Measurements from ENCODE around the gene MBOAT1. TPM values are rescaled to one million over a fixed set of nuclear protein-coding genes. Genes with fewer than 3 reads are reported as not detected.

Gene MBOAT1
- total RNA-seq, 3 donors from 2014 or later (not counting 1 experiment from before 2014, with no cell fraction given) = 3.6 to 7.5 (median 5.2) TPM

DNA sequence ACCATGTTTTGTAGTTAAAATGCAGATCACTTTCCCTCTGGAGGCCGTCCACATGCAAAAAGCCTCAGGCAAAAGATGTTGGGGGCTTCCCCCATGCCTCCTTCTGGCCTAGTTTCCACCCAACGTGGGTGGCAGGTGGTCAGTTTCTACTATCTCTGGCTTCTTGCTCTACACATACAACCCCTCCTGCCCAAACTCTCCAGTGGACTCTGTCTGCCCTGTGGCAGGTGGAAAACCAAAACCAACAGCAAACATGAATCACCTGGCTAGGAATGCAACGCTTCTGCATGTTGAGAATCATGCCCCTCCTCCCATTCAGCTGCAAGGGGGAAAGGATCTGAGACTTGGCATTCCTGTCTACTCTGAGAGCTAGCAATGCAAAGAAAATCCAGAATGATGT, 94.8 kb downstream of the MBOAT1 start:
- Mint-ChIP-seq H3K9me3 (no peaks in the 10 kb centered on the region), H3K27me3 (ENCODE audit: low read depth in 2 of 2) (no peaks in the 10 kb centered on the region), H3K4me1 (peaks cover 3 to 4% of the 10 kb centered on the region in 2 donors), H3K36me3 (no peaks in the 10 kb centered on the region), H3K27ac (no peak overlapping the region), H3K4me3 (no peak overlapping the region)
- ATAC-seq (no peak), DNase-seq (no peak)
- no peaks in the 10 kb centered on the region for H3K27me3 ChIP-seq (ENCODE audit: control insufficient read depth, insufficient read depth, low read length)
- H3K36me3 ChIP-seq (ENCODE audit: control insufficient read depth, insufficient read depth, low read length) = peaks cover 7% of the 10 kb centered on the region
- intact Hi-C loops (cut with micrococcal nuclease) = no loop called here
- 54% methylated on average over 3 of the region's 3 CpGs for WGBS (ENCODE audit: insufficient coverage)
- TF ChIP-seq, protein P1, sequence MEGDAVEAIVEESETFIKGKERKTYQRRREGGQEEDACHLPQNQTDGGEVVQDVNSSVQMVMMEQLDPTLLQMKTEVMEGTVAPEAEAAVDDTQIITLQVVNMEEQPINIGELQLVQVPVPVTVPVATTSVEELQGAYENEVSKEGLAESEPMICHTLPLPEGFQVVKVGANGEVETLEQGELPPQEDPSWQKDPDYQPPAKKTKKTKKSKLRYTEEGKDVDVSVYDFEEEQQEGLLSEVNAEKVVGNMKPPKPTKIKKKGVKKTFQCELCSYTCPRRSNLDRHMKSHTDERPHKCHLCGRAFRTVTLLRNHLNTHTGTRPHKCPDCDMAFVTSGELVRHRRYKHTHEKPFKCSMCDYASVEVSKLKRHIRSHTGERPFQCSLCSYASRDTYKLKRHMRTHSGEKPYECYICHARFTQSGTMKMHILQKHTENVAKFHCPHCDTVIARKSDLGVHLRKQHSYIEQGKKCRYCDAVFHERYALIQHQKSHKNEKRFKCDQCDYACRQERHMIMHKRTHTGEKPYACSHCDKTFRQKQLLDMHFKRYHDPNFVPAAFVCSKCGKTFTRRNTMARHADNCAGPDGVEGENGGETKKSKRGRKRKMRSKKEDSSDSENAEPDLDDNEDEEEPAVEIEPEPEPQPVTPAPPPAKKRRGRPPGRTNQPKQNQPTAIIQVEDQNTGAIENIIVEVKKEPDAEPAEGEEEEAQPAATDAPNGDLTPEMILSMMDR (IDR thresholded peaks at IDR 0.05) = no peak
- H3K27ac ChIP-seq (ENCODE audit: low read length) = no peak overlapping the region
- H3K4me1 ChIP-seq (ENCODE audit: control insufficient read depth, insufficient read depth, low read length) = no peaks in the 10 kb centered on the region
- no peaks in the 10 kb centered on the region for H3K9me3 ChIP-seq (ENCODE audit: control insufficient read depth, insufficient read depth, low read length)
- no peak overlapping the region for H3K4me3 ChIP-seq (ENCODE audit: low read length)

DNA sequence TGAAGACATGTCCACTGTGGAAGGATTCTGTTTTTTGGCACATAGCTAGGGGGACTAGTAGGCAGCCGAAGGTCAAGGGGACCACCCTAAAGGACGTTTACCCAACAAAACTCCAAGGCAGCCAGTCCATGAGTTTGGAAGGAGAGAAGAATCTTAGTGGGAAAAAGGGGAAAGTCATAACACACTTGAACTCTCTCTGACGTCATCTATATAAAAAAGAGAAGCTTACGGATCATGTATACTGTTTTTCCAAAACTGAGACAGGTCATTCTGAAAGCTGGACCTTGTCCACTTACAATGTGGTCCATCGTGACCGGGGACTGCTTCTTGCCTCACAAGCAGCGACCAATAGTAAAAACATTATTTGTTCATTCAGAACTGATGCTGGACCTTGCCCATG, 95.5 kb downstream of the MBOAT1 start:
- Mint-ChIP-seq H3K27me3 (ENCODE audit: low read depth in 2 of 2) (no peaks in the 10 kb centered on the region), H3K4me1 (peaks cover 10 to 11% of the 10 kb centered on the region in 2 donors), H3K27ac (no peak overlapping the region), H3K36me3 (no peaks in the 10 kb centered on the region), H3K4me3 (no peak overlapping the region), H3K9me3 (no peaks in the 10 kb centered on the region)
- Histone ChIP-seq H3K36me3 (ENCODE audit: control insufficient read depth, insufficient read depth, low read length) (peaks cover 7% of the 10 kb centered on the region), H3K4me3 (ENCODE audit: low read length) (no peak overlapping the region), H3K4me1 (ENCODE audit: control insufficient read depth, insufficient read depth, low read length) (no peaks in the 10 kb centered on the region), H3K9me3 (ENCODE audit: control insufficient read depth, insufficient read depth, low read length) (no peaks in the 10 kb centered on the region), H3K27me3 (ENCODE audit: control insufficient read depth, insufficient read depth, low read length) (no peaks in the 10 kb centered on the region), H3K27ac (ENCODE audit: low read length) (no peak overlapping the region)
- 98% methylated on average over 7 of the region's 7 CpGs for WGBS (ENCODE audit: insufficient coverage)
- DNase-seq (no peak), ATAC-seq (no peak)
- TF ChIP-seq, protein P1 (IDR thresholded peaks at IDR 0.05) = no peak
- intact Hi-C loops (cut with micrococcal nuclease) = no loop called here

DNA sequence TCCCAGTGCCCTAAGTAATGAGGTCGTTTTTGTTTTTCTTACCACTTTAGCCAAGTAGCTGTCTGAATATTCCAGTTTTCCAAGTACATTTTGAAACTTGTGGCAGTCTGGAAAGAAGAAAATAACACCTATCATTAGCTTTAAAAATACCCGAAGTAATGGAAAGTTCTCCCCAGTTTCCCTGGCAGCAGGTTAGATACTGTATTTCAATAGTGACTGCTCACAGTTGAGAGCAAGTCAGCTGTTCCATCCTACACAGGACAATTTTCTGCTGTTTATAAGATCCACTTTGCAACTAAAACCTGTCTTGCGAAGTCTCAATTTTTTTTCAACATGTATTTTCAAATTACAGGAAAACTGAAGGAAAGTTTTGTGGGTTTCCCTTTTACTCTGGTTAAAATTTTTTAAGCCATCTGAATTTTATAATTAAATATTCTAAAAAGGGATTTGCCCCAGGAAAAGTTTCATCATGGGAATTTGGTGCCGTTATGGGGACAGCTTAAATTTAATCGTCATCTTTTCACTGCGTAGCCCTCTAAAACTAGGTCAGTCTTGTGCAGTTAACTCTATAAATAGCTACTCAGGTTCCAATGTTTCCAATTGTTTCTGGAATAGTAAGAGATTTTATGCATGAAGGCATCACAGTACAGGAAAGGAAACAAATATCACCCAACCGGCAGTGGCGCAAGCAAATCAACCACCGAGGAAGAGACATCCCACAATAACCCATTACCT, 96.9 kb downstream of the MBOAT1 start:
- no peak overlapping the region for H3K27ac ChIP-seq (ENCODE audit: low read length)
- ATAC-seq (no peak), DNase-seq (no peak)
- Mint-ChIP-seq H3K9me3 (no peaks in the 10 kb centered on the region), H3K27ac (no peak overlapping the region), H3K36me3 (no peaks in the 10 kb centered on the region), H3K4me1 (peaks cover 11 to 13% of the 10 kb centered on the region in 2 donors), H3K27me3 (ENCODE audit: low read depth in 2 of 2) (no peaks in the 10 kb centered on the region), H3K4me3 (no peak overlapping the region)
- intact Hi-C loops (cut with micrococcal nuclease) = no loop called here
- no peak overlapping the region for H3K4me3 ChIP-seq (ENCODE audit: low read length)
- H3K9me3 ChIP-seq (ENCODE audit: control insufficient read depth, insufficient read depth, low read length) = no peaks in the 10 kb centered on the region
- 87% methylated on average over 8 of the region's 9 CpGs for WGBS (ENCODE audit: insufficient coverage)
- H3K36me3 ChIP-seq (ENCODE audit: control insufficient read depth, insufficient read depth, low read length) = peaks cover 7% of the 10 kb centered on the region
- H3K27me3 ChIP-seq (ENCODE audit: control insufficient read depth, insufficient read depth, low read length) = no peaks in the 10 kb centered on the region
- no peaks in the 10 kb centered on the region for H3K4me1 ChIP-seq (ENCODE audit: control insufficient read depth, insufficient read depth, low read length)
- TF ChIP-seq, protein P1 (IDR thresholded peaks at IDR 0.05) = no peak

Measured in natural killer cell (primary cell).